CD4-positive, alpha-beta T cell treated with Interleukin-4 for 1 hour (primary cell): ENCODE results near the gene TGFA.

ENCODE experiments used
- DNase-seq, 2 donors: peaks; one replicate each; pipeline ENCODE4 v3.0.0-alpha.2; 2020 to 2022

TGFA gene

DNA sequence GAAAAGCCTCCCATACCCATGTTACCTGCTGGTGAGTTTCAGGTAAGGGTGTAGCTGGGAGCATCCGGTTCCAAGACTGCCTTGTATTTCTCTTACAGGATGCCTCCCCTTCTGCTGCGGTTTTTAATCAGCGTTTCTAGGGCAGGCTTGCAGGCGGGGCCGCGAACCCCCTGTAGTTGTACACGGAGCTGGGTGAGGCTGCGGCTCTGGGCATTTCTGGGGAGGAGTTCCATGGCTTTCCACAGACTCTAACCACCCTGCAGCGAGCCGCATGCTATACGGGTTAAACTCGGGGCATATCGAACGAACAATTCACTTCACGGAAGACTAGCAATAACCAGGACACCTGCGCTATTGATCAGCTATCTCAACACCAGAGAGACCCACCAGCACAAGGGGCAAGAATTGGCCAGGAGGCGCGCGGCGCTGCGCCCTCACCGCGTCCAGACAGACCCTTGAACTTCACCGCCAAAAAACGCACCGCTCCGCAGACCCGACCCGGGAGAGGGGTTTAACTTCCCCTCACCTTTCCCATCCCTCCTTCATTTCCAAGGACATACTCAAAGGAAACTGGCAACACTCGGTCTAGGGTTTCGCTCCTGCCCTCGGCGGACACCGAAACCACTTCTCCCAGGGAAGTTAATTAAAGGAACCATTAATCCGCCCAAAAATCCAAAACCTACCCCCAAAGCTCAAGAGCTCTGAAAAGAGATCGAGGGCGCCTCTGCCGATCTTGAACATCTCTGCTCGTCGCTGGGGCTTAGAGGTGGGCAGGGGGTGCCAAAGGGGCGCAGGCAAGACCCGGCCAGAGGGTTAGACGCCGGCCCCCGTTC lies 909 bp downstream of the TGFA start:
- DNase-seq: peak in 1 of 2 donors; percentile 18

DNA sequence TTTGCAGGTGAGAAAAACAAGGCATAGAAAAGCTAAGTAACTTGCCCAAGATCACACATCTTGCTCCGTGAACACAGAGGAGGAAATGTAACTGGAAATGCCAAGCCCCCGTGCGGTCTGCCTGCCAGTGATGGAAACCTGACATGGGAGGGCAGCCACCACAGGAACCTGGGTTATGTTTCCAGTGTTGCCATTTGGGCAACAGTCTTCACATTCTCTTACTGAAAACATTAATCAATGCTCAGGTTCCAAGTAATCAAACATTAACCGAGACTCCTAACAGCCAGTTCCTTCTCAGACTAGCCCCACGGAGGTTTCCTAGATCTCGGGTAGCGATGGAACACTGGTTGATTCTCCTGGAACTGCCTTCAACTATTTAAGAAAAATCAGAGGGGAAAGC lies 2.5 kb downstream of the TGFA start:
- DNase-seq: no peak

DNA sequence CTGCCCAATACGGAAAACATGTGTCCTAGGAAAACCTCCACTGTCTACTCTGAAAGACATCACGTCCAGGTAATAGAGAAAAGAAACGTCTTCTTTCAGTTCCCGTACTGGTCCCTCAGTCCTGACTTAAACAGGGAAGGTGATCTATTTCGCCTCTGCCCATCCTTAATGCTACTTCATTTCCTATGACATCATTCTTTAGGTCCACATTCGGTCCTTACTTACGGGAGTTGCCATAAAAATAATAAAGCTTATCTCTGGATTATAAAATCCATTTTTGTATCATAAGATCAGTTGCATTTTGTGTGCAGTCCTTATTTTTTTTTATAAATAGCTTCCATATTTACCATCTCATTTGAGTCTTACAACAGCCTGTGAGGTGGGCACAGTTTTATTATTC lies 3.7 kb downstream of the TGFA start:
- no peak for DNase-seq

DNA sequence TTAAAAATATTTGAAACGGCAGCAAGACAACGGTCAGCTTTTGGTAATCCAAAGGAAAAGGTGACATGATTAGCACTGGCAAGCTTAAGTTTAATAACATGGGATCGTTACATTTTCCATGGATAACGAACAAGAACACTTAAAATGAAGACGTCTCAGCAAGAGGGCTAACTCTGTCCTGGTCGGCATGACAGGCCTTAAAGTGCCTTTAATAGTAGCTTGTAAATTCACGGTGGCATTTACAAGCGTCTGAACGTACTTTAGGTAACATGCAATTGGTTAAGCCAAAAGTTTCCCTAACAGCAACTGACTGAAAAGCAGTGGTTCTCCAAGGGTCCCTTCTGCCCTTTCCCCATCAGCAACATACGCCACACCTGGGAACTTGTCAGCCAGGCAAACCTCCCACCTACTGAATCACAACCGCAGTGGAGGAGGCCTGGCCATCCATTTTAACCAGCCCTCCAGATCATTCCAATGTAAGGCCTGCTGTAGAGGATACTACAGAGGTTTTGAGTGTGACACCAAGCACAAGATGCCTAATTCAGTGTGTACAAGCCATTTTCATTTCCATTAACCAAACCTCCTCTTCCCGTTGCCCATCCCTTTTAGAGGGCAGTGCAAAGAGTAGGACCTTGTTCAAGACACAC lies 4.4 kb downstream of the TGFA start:
- no peak for DNase-seq

DNA sequence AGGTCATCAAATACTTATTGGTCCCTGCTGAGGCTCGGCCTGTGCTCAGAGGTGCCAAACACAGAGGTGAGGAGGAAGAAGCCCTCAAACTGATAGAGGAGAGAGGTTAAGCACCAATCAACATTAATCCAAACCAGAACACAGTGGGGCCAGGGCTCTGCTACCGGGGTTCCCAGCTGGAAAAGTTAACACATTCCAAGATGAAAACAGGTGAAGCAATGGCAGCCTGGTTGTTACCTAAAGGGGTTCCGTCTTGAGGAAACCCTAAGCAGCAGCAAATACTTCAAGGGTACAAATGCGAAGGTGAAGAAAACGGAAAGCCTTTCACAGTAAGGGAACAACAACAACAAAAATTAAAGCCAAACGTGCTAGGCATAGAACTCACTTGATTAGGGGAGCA lies 5.4 kb downstream of the TGFA start:
- no peak for DNase-seq

DNA sequence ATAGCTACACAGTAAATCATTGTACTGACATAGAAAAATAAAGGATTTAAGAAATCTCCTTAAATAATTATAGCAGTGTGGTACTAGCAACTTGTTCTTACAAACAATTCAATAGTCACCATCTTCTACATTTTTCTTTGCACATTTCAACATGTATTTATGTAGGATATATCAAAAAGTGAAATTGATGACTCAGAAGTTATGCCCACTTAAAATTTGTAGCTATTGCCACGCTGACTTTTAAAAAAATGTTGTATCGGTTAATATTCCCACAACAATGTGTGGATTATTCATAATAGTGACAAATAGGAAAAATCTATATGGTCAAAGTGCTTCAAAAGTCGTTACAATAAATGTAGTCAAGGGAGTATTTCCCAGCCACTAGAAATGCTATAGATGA lies 6.7 kb downstream of the TGFA start:
- DNase-seq: no peak

DNA sequence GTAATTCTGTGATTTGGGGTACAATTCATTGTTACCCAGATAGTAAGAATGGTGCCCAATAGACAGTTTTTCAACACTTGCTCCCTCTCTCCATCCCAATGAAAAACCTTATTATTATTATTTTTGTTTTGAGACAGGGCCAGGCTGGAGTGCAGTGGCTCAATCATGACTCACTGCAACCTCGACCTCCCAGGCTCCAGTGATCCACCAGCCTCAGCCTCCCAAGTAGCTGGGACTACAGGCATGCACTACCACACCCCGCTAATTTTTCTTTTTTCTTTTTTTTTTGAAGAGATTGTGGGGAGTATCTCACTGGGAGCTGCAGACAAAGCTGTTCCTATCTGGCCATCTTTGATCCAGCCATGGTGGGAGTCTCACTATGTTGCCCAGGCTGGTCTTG lies 7.2 kb downstream of the TGFA start:
- DNase-seq: no peak

DNA sequence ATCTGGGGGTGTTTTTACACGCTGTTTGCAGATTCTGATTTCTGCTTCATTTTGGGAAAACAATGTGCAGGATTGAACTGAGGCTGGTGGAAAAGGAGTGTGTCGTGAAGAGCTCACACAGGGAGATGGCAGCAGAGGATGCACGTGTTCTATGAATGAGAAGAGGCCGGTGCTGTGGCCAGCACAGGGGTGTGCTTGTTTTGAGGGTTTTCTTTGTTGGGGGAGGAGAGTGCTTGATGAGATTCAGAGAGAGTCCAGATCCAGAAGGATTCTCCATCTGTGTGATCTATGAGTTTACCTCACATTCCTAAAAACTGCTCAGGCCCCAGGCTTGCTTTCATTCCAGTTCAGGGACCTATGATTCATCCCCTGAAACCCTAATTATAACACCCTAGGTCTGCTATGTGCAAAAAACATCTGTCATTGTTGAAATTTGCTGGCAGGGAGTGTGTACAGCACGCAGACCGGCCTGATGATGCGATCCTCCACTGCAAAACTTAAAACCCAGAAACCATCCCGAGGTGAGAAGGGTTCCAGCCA lies 12.1 kb downstream of the TGFA start:
- DNase-seq: no peak

DNA sequence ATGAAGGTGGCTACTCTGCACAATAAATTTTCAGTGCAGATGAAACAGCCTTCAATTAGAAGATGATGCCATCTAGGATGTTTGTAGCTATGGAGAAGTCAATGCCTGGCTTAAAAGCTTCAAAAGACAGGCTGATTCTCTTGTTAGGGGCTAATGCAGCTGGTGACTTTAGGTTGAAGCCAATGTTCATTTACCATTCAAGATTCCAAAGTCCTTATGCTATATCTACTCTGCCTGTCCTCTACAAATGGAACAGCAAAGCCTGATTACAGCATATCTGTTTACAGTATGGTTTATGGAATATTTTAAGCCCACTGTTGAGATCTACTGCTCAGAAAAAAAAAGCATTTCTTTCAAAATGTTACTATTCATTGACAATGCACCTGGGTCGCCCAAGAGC lies 15.8 kb downstream of the TGFA start:
- no peak for DNase-seq

DNA sequence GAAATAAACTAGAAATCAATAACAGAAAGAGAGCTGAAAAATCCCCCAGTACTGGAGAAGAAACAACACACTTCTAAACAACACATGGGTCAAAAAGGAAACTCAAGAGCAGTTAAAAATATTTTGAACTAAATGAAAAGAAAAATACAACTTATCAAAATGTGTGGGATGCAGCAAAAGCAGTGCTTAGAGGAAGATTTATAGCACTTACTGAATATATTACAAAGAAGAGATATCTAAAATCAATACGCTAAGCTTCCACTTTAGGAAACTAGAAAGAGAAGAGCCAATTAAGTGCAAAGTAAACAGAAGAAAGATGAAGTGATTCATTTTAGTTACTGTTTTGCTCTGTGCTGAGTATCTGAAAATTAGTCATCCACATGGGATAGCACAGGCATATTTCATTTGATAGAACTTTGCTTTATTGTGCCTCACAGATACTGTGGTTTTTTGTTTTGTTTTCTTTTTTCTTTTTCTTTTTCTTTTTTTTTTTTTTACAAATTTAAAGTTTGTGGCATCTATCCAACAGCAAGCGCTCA lies 17.0 kb downstream of the TGFA start:
- no peak for DNase-seq

DNA sequence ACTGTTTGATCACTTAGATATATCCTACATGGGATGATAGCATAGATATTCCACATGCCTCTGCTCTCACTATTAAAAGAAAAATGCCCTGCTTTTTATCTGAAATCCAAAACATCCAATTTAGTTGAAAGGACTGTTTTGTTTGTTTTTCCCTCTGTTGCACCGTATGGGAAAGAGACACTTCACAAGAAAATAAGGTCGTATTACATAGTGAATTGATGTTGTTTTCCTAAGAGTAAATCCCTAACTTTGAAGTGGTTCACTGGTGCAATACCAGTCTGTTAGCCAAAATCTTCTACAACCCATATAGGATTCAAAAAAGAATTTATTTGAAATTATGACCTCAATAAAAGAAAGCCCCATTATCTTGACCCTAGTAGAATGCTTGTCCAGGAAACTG lies 18.1 kb downstream of the TGFA start:
- DNase-seq: no peak

DNA sequence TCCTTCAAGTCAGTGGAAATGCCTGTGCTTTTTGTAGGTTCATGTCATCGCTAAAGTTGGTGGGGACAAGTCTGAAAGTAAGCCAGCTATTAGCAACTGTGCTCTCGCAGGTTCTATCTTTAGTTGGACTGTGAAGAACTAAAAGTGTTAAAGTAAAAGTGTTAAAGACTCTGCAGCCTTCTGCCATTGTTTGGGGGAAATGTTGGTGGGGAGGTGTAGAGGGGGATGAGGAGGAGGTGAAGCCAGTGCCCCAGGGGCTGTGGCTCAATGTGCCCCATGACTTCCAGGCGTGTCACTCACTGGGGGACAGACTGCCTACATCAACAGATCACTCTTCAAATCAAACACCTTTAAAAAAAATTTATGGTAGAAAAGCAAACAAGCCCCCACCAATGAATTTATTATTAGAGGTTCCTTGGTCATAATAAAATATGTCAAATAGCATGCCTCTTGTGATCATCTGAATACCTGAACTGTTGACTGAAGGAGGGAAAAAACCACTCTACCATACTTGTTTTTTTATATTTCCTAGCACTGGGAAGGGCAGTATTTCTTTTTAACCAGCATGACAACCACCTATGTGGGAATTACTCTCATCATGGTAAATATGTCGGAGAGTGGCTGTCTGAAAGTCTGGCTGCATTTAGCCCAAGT lies 19.3 kb downstream of the TGFA start:
- no peak for DNase-seq

DNA sequence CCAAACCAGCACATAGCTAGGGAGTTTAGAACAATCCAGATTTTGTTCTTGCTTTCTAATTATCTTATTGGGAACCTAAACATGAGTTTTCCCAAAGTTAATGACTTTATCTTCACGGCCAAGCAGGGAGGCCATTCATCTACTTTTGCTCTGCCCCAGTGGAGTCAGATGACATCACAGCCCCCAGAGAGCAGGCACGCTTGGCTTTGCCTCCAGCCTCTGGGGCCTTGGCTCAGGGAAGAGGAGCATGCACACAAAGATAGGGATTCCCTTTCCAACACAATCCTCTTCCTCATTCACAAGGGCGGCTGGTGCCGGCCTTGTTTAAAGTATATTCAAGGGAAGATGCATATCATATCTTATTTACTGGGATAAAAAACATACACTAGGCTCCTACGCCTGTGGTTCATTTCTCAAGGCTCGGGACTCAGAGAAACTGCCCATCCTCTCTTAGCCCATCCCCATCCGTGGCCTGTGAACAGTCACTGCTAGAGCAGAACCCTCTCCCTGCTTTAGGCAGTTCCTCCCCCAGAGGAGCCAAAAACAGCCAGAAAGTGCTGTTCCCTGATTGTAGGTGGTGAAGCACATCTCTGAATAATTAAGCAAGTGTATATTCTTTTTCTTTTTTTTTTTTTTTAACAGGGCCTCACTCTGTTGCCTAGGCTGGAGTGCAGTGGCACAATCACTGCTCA lies 21.2 kb downstream of the TGFA start:
- no peak for DNase-seq

DNA sequence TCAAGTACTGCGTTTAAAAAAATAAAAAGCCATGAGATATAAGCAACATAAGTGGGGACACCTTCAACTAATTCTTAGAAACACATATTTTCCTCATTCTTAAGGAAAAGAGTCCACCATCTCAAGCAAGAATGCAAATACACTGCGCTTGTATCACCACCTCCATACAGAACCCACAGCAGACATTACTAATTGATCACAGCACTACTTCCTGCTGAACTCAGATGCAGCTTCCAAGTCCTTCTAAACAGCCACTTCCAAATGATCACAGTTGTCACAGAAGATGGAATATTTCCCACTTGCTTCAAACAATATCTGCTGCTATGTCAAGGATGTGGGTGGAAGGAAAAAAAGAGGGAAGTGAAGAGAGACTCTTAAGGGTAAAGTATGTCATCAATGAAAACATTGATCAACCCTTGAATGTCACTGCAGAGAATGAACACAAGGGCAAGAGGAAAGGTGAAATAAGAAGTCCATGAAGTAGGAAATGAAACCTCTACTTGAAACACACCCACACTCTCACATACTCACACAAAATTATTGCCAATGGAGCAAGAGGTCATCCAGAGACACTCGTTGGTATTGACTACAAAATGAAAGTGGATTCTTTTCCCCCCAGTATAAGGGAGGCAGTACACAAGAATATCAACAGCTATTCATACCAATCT lies 22.1 kb downstream of the TGFA start:
- DNase-seq: no peak

DNA sequence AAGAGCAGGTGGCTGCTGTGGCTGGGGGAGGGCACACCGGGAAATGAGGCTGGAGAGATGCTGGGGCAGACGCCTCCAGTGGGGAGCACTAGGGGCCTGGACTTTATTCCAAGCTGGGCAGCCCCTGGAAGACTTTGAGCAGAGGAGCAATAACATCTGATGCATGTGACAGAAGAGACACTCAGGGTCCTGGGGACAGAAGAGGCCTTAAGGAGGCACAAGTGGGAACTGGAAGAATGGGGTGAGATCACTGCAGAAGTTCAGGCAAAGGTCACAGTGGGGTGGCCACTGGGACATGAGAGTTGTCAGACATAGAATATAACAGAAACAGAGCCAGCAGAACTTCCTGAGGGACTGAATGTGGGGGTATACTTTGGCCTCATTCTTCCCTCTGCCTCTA lies 24.0 kb downstream of the TGFA start:
- peak in 1 of 2 donors; percentile 32 for DNase-seq

DNA sequence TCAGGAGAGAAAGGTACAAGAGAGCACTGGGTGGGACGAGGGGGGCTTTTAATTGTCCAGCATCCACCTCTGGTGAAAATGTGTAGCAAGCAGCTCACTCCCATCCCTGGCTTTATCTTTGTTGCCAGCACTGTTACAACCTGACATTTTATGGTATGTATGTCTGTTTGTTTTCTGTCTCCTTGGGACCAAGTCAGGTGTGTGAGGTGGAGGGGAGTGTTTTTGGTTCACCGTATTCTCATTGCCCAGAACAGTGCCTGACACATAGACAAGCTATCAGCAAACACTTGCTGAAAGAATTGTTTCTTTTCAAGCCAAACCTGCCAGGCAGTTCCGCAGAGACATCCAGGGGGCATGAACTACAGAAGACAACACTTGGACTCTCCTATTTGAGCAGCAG lies 24.7 kb downstream of the TGFA start:
- no peak for DNase-seq

DNA sequence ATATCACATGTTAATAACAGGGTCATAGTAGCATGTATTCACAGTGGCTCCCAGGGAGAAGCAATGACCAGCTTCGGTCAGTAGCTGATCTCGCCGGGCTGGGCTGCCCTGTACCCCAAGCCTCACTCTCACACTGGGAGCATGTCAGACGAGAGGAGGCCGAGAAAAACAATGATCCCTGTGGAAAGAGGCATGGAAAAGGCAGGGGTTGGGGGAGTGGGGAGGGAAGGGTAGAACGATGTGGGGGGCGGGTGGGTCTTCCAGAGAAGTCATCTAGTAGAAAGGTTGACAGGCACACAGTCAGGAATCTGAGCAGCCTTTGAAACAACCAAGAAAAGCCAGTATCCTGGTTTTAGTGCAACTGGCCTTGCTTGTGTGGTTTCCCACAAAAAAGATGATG lies 25.4 kb downstream of the TGFA start:
- no peak for DNase-seq

DNA sequence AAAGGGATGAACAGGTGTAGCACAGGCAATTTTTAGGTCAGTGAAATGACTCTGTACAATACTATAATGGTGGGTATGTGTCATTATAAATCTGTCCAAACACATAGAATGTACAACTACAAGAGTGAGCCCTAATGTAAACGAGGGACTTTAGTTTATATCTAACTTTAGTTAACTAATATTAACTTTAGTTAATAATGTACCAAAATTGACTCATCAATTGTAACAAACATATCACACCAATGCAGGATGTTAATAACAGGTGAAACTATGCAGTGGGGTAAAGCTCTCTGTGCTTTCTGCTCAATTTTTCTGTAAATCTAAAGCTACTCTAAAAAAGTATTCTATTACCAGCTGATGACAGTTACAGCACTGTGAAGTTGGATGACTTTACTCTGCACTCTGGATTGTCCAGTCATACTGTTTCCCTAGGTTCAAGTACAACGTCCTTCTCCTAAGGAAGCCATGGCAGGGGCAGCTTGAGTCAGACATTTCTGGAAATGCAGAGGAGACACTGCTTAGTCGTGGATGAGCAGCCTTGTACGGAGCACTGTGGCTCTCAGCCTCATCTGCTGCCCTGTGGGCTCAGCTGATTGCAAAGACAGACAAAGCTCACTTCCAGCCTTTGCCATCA lies 26.1 kb downstream of the TGFA start:
- no peak for DNase-seq

DNA sequence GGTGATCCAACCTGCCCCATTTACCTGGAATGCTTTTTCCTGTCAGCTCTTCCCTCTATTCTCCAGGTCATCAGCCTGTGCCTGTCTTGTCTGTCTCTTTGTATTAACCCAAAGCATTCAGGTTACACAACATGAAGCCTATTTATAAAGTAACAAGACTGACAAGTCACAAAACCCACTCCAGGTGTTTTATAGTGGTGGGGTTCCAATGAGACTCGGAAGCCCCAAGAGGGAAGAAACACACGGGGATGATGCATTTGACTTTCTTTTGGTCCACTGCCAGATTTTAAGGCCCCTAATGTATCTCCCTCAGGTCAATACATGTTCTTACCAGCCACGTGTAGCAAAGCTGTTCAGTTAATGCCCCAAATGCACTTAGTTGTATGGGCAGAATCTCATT lies 27.5 kb downstream of the TGFA start:
- DNase-seq: no peak

DNA sequence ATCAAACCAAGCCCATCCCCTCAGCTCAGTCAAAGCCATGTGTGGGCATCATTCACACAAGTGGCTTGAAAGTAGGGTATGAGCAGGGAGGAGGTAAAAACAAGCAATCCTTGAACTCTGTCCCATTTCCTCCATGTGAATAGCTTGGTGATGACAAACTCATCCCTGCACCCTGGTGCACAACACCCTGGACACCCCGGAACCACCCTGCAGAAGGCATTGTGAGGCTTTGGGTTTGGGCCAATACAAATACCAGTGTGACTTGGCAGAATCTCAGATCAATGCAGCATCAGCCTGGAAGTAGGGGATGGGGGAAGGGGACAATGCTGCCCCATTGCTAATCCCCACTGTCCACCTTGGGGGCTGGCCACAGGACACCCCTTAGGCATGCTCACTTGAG lies 28.6 kb downstream of the TGFA start:
- DNase-seq: no peak

DNA sequence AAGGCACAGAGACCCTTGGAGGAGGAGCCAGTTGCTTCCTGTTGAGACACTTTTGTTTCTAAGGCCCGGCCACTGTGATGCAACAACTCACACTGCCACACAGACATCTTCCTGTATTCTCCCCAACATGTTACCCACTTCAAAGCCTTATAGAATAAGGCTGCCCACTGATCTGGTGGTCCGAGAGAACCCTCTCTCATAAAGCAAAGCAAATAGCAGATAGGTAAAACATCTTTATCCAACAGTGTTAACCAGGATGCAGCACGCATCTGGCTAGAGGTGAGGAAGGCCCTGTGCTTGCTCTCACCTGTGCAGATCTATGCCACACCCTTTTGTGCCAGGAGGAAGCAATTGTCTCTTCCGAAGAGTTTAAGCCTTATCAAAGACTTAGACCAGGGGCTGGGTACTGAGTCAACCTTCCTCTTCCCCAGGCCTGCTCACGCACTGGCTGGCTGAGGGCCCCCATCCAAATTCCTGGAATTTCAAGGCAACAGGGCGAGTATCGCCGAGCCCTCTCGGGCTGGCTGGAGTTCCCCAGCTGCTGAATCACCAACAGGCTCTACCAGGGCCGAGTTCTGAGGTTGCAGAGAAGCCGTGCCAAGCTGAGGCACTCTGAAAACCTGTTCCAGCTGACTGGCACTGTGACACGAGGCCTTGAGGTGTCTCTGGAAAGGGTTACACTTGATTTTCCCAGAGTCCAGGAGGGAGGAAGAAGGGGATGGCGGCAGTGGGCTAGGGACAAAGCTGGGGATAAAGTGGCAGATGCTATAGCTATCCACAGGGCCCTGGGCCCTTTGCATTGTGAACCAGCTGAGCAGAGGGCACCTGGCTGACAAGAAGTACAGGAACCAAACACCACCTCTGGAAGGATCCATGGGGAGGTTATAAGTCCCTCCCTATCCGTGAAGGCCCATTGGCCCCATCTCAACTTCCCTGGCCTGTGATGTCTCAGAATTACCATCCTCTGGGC lies 29.3 kb downstream of the TGFA start:
- DNase-seq: peak; percentile 42 to 60
